ENCODE measurements around the gene GOLGA6A. TPM values are rescaled to one million over a fixed set of nuclear protein-coding genes. Genes with fewer than 3 reads are reported as not detected.

Gene GOLGA6A
- total and polyA plus RNA-seq, 2 of the 8 experiments (the other 6 are each of a cell fraction or from before 2014, with no cell fraction given), result 0.80 to 1.0 TPM

DNA sequence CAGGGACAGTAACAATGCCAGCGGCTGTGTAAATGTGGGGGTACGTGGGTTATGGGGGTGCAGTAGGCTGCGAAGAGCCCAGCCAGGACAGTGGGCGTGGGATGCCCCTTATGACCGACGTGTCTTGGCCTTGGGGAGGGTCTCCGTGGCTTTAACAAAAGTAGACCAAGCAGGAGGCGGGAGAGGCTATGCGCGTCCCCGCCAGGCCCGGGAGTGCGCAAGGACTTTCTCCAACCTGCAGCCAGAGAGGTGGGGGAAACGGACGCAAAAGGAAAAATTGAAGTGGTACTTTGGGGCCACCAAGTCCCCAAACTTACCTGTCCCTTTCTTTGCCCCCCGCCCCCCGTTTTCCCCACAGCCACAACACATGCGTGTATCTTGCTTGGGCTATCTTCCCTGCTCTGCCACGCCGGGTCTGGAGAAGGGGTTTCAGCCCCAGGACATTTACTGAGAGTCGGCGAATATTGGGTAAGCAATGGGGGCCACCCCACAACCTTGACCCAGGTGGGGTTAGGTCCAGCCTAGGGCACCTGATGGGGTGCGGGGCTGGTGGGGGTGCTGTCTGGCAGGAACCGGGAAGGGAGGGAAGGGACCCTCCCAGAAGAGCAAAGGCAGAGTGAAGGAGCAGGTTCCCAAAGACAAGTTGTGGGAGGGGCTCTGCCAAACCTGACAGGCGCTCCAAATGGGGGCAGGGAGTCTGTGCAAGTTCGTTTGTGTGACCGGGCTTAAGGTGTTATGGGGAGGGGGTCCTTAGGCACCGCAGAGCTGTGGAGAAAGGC is 48.7 kb upstream of the GOLGA6A start:
- Histone ChIP-seq H3K23ac (ENCODE audit: insufficient read length) (no peak overlapping the region), H3K79me2 (ENCODE audit: control insufficient read depth in 1 of 2, insufficient read depth in 2 of 2, low read length in 2 of 2) (no peaks in the 10 kb centered on the region), H3K14ac (ENCODE audit: insufficient read length) (no peak overlapping the region), H2BK20ac (ENCODE audit: low read length) (no peak overlapping the region), H4K91ac (replicated peaks; ENCODE audit: insufficient read length, low read length) (peak overlapping the region; percentile 56), H4K5ac (ENCODE audit: insufficient read length, low read depth, low read length) (no peak overlapping the region), H3K79me1 (ENCODE audit: low read depth, low read length) (no peaks in the 10 kb centered on the region; the same call in 1 of the 2 replicates), H3K27me3 (replicated peaks in 1 of 4; ENCODE audit: control insufficient read depth in 3 of 4, extremely low read depth in 1 of 4, insufficient read depth in 3 of 4, low read length in 3 of 4) (peaks cover 78 to 97% (median 93%) of the 10 kb centered on the region in 4 experiments), H2BK12ac (ENCODE audit: low read depth, low read length) (peak overlapping the region; percentile 31; the same call in 1 of the 2 replicates), H2BK15ac (ENCODE audit: low read length) (peak overlapping the region; percentile 66), H3K4me3 (ENCODE audit: extremely low read depth in 1 of 4, insufficient read depth in 2 of 4, low read depth in 3 of 4, low read length in 4 of 4) (peak overlapping the region; percentile 3 to 57 (median 18); a peak in 5 of 8 replicates), H3K9ac (replicated peaks in 1 of 4; ENCODE audit: extremely low read depth in 1 of 4, low read depth in 3 of 4, low read length in 3 of 4) (no peak overlapping the region), H4K20me1 (replicated peaks in 1 of 2; ENCODE audit: control insufficient read depth in 1 of 2, insufficient read depth in 2 of 2, low read length in 2 of 2) (peaks cover 7 to 13% of the 10 kb centered on the region in 2 experiments), H3K27ac (ENCODE audit: low read depth, low read length) (no peak overlapping the region), H2AFZ (ENCODE audit: low read length) (no peak overlapping the region), H3K4me2 (ENCODE audit: insufficient read depth in 1 of 2, low read depth in 2 of 2, low read length in 2 of 2) (peak overlapping the region; percentile 77 to 83), H3K4ac (replicated peaks; ENCODE audit: insufficient read length, low read depth, low read length) (no peak overlapping the region), H2AK5ac (ENCODE audit: low read depth, low read length) (peak overlapping the region; percentile 41; the same call in 1 of the 2 replicates), H2BK120ac (replicated peaks; ENCODE audit: low read depth, low read length) (no peak overlapping the region), H2BK5ac (ENCODE audit: low read depth, low read length) (0 out of 2 replicates have a peak overlapping the region, but pooled peaks have one; percentile 2), H3K4me1 (replicated peaks in 1 of 4; ENCODE audit: control insufficient read depth in 3 of 4, insufficient read depth in 4 of 4, low read length in 3 of 4) (peaks cover 2 to 73% (median 60%) of the 10 kb centered on the region in 4 experiments), H3K9me3 (ENCODE audit: insufficient read depth in 2 of 2, low read depth in 1 of 2, low read length in 1 of 2) (peaks cover 0 to 8% of the 10 kb centered on the region in 2 experiments; a peak in 1 of 4 replicates), H3K56ac (replicated peaks; ENCODE audit: insufficient read length, low read depth, low read length) (no peak overlapping the region), H3K36me3 (ENCODE audit: control insufficient read depth in 2 of 4, insufficient read depth in 4 of 4, low read length in 3 of 4) (peaks cover 0 to 6% (median 0%) of the 10 kb centered on the region in 4 experiments; a peak in 1 of 8 replicates), H3K23me2 (ENCODE audit: low read depth, low read length) (peaks cover 33% of the 10 kb centered on the region; the same call in 1 of the 2 replicates), H4K8ac (ENCODE audit: extremely low read depth, insufficient read depth, low read length) (no peak overlapping the region; the same call in 1 of the 2 replicates), H3K18ac (ENCODE audit: extremely low read depth, low read length) (0 out of 2 replicates have a peak overlapping the region, but pooled peaks have one; percentile 51)
- 8% methylated on average over 28 of the region's 28 CpGs; no CpG with 5 or more reads in 1 of the 2 experiments for WGBS, 2 experiments (ENCODE audit: extremely low coverage in 1 of 2, insufficient coverage in 1 of 2, insufficient read length in 1 of 2, insufficient replicate concordance in 2 of 2, low coverage in 1 of 2, low lambda C conversion rate in 2 of 2, missing lambda C conversion rate in 1 of 2)
- ChIA-PET POLR2A (ENCODE audit: partially characterized antibody) (interaction anchor here (1.1 to 1.4 kb wide), 2 partner anchors 9 to 77 kb away, joined by 3 read pairs; no protein-coding TSS in a partner anchor), CTCF (ENCODE audit: partially characterized antibody) (interaction anchor here (0.7 to 3.9 kb wide), 16 partner anchors 13 to 190 kb away, joined by 3 to 65 read pairs (median 4); partner anchors contain the start of gene STRA6)
- TF ChIP-seq HDAC6 (IDR thresholded peaks at IDR 0.05; ENCODE audit: low read depth, low read length) (no peak), EZH2 (IDR thresholded peaks at IDR 0.05; ENCODE audit: low read depth, low read length, severe bottlenecking) (peak; percentile 72), FOSL1 (IDR thresholded peaks at IDR 0.05; ENCODE audit: insufficient read depth, low read depth, low read length) (no peak), SUZ12 (IDR thresholded peaks at IDR 0.05; ENCODE audit: low read length) (peak; percentile 33; the same call in 1 of the 2 replicates), HDAC2 (IDR thresholded peaks at IDR 0.05; ENCODE audit: borderline replicate concordance in 1 of 2, low read depth in 2 of 2, low read length in 2 of 2) (no peak), RNF2 (IDR thresholded peaks at IDR 0.05; ENCODE audit: borderline replicate concordance, low read depth, low read length, missing control alignments, poor library complexity, severe bottlenecking) (peak; percentile 1), NANOG (IDR thresholded peaks at IDR 0.05; ENCODE audit: insufficient read depth, low read depth, low read length, poor library complexity, severe bottlenecking) (no peak)
- FAIRE-seq, result no peak
- DNase-seq (ENCODE audit: low read depth in 1 of 2, low spot score in 2 of 2), result no peak

Data from H1 (cell line).